WTC11 (cell line): Measurements from ENCODE around the gene ACBD3. TPM values are rescaled to one million over a fixed set of nuclear protein-coding genes. Genes with fewer than 3 reads are reported as not detected.

Source experiments
- ATAC-seq: fragments of 200-7000 bp; cut with Tn5 transposase; 2 replicates; pipeline ENCODE4 v1.10.0; 2021; ENCODE audit warnings: mild to moderate bottlenecking, moderate library complexity
- CTCF ChIA-PET: fragments of 300-600 bp; sonication (Branson Sonifier 250); formaldehyde crosslinking; loops from one replicate; lab custom pipeline; 2021; ENCODE audit warnings: antibody characterized with exemption; lab: Charles Lee
- POLR2A ChIA-PET: fragments of 350-600 bp; sonication (Branson Sonifier 250); formaldehyde crosslinking; loops from one replicate; lab custom pipeline; 2021; ENCODE audit warnings: antibody characterized with exemption; lab: Charles Lee
- DNase-seq: peaks from one replicate; pipeline ENCODE4 v3.0.0; 2021; ENCODE audit warnings: low spot score
- H3K27ac Mint-ChIP-seq: 2 replicates; pipeline ENCODE4 v1.8.0; 2021; ENCODE audit warnings: mixed read lengths
- H3K27me3 Mint-ChIP-seq: 2 replicates; pipeline ENCODE4 v1.8.0; 2021; ENCODE audit warnings: low read depth, mild to moderate bottlenecking, moderate library complexity, mixed read lengths
- H3K36me3 Mint-ChIP-seq: 2 replicates; pipeline ENCODE4 v1.8.0; 2021; ENCODE audit warnings: mixed read lengths
- H3K4me1 Mint-ChIP-seq: 2 replicates; pipeline ENCODE4 v1.8.0; 2022; ENCODE audit warnings: mixed read lengths
- H3K4me3 Mint-ChIP-seq: 2 replicates; pipeline ENCODE4 v1.8.0; 2021; ENCODE audit warnings: mild to moderate bottlenecking, moderate library complexity, mixed read lengths
- H3K9me3 Mint-ChIP-seq: 2 replicates; pipeline ENCODE4 v1.8.0; 2021; ENCODE audit warnings: mixed read lengths
- AFF4 ChIP-seq: sonication (generic); formaldehyde crosslinking; IDR thresholded peaks from 2 replicates; pipeline ENCODE4 v1.8.1; 2023; ENCODE audit warnings: mild to moderate bottlenecking, missing genetic modification reagents, borderline replicate concordance
- FOXJ3 ChIP-seq: sonication (generic); formaldehyde crosslinking; IDR thresholded peaks from 2 replicates; pipeline ENCODE4 v1.9.0; 2021; ENCODE audit warnings: missing genetic modification reagents, mild to moderate bottlenecking, borderline replicate concordance
- FOXK1 ChIP-seq: sonication (generic); formaldehyde crosslinking; IDR thresholded peaks from 2 replicates; pipeline ENCODE4 v1.8.0; 2022; ENCODE audit warnings: mild to moderate bottlenecking, moderate library complexity, missing genetic modification reagents
- FOXP1 ChIP-seq: sonication (generic); formaldehyde crosslinking; IDR thresholded peaks from 2 replicates; pipeline ENCODE4 v1.8.0; 2022; ENCODE audit warnings: missing genetic modification reagents, mild to moderate bottlenecking, moderate library complexity, borderline replicate concordance
- JAZF1 ChIP-seq: fragments of 250-450 bp; sonication (Bioruptor Pico); IDR thresholded peaks from 2 replicates; pipeline ENCODE4 v1.9.0; 2021; ENCODE audit warnings: moderate library complexity, mild to moderate bottlenecking, inconsistent platforms
- JUN ChIP-seq: sonication (generic); formaldehyde crosslinking; IDR thresholded peaks from 2 replicates; pipeline ENCODE4 v1.8.0; 2023; ENCODE audit warnings: mild to moderate bottlenecking, missing genetic modification reagents
- MAX ChIP-seq: sonication (generic); formaldehyde crosslinking; IDR thresholded peaks from 2 replicates; pipeline ENCODE4 v1.8.0; 2022; ENCODE audit warnings: mild to moderate bottlenecking, missing genetic modification reagents
- MYBL2 ChIP-seq: sonication (generic); formaldehyde crosslinking; IDR thresholded peaks from 2 replicates; pipeline ENCODE4 v1.8.1; 2023; ENCODE audit warnings: mild to moderate bottlenecking, moderate library complexity, missing genetic modification reagents
- NR1H2 ChIP-seq: sonication (generic); formaldehyde crosslinking; IDR thresholded peaks from 2 replicates; pipeline ENCODE4 v1.9.0; 2021; ENCODE audit warnings: mild to moderate bottlenecking, moderate library complexity, missing genetic modification reagents
- OVOL2 ChIP-seq: fragments of 250-450 bp; sonication (Bioruptor Pico); IDR thresholded peaks from 2 replicates; pipeline ENCODE4 v1.9.0; 2021; ENCODE audit warnings: mild to moderate bottlenecking, borderline replicate concordance
- USF2 ChIP-seq: sonication (generic); formaldehyde crosslinking; IDR thresholded peaks from 2 replicates; pipeline ENCODE4 v1.8.1; 2023; ENCODE audit warnings: mild to moderate bottlenecking, missing genetic modification reagents, moderate library complexity
- ZNF396 ChIP-seq: fragments of 250-450 bp; sonication (Bioruptor Pico); IDR thresholded peaks from 2 replicates; pipeline ENCODE4 v1.8.0; 2021; ENCODE audit warnings: mild to moderate bottlenecking, moderate library complexity, borderline replicate concordance
- total RNA-seq: library from RNA; stranded (reverse); gene quantifications from 3 replicates; pipeline ENCODE4 v1.2.3, GENCODE V29; 2021
- TF ChIP-seq, protein P1 (sequence below): sonication (generic); formaldehyde crosslinking; IDR thresholded peaks from 2 replicates; pipeline ENCODE4 v1.8.1; 2023; ENCODE audit warnings: mild to moderate bottlenecking, missing genetic modification reagents
- TF ChIP-seq, protein P2 (sequence below): sonication (generic); formaldehyde crosslinking; IDR thresholded peaks from 2 replicates; pipeline ENCODE4 v1.8.1; 2023; ENCODE audit warnings: mild to moderate bottlenecking, moderate library complexity, missing genetic modification reagents
- TF ChIP-seq, protein P3 (sequence below): fragments of 250-450 bp; sonication (Bioruptor Pico); IDR thresholded peaks from 2 replicates; pipeline ENCODE4 v1.9.0; 2021; ENCODE audit warnings: moderate library complexity, mild to moderate bottlenecking, inconsistent platforms, borderline replicate concordance
- TF ChIP-seq, protein P4 (sequence below): sonication (generic); formaldehyde crosslinking; IDR thresholded peaks from 2 replicates; pipeline ENCODE4 v1.8.0; 2022; ENCODE audit warnings: missing genetic modification reagents
- TF ChIP-seq, protein P5 (sequence below): sonication (generic); formaldehyde crosslinking; IDR thresholded peaks from 2 replicates; pipeline ENCODE4 v1.8.0; 2023; ENCODE audit warnings: mild to moderate bottlenecking, missing genetic modification reagents

Gene ACBD3
- total RNA-seq, 1 experiment from 2014 or later, result 38.9 TPM

DNA sequence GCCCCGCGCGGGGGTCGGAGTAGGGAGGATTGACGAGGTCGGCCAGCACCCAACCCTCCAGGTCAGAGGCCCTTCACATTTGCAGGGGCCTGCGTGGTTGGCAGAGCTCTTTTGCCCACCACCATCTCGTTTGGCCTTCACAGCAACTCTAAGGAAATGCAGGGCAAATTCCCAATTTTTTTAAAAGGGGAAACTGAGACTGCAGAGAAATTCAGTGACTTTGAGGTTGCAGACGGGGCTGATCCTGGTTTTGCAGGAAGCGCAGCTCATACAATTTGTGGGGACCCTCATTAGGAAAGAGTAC, 430 bp upstream of the ACBD3 start:
- no peak for DNase-seq
- POLR2A ChIA-PET, result no interaction called here
- H3K27me3 Mint-ChIP-seq, result no peaks in the 10 kb centered on the region
- H3K4me1 Mint-ChIP-seq, result peaks cover 23% of the 10 kb centered on the region
- CTCF ChIA-PET, result interaction anchor here (1.0 kb wide), 2 partner anchors 10 to 61 kb away, joined by 7 to 8 read pairs; no protein-coding TSS in a partner anchor
- H3K36me3 Mint-ChIP-seq, result peaks cover 7% of the 10 kb centered on the region
- TF ChIP-seq NR1H2 (CRISPR knock-in tag) (no peak), ZNF396 (CRISPR knock-in tag) (no peak), JAZF1 (CRISPR knock-in tag) (no peak), FOXP1 (CRISPR knock-in tag) (no peak), AFF4 (CRISPR knock-in tag) (no peak), MYBL2 (CRISPR knock-in tag) (no peak), USF2 (no peak), FOXK1 (CRISPR knock-in tag) (no peak), JUN (CRISPR knock-in tag) (no peak), FOXJ3 (no peak), OVOL2 (CRISPR knock-in tag) (no peak)
- TF ChIP-seq, protein P1, sequence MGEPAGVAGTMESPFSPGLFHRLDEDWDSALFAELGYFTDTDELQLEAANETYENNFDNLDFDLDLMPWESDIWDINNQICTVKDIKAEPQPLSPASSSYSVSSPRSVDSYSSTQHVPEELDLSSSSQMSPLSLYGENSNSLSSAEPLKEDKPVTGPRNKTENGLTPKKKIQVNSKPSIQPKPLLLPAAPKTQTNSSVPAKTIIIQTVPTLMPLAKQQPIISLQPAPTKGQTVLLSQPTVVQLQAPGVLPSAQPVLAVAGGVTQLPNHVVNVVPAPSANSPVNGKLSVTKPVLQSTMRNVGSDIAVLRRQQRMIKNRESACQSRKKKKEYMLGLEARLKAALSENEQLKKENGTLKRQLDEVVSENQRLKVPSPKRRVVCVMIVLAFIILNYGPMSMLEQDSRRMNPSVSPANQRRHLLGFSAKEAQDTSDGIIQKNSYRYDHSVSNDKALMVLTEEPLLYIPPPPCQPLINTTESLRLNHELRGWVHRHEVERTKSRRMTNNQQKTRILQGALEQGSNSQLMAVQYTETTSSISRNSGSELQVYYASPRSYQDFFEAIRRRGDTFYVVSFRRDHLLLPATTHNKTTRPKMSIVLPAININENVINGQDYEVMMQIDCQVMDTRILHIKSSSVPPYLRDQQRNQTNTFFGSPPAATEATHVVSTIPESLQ (CRISPR knock-in tag), result no peak
- TF ChIP-seq, protein P2, sequence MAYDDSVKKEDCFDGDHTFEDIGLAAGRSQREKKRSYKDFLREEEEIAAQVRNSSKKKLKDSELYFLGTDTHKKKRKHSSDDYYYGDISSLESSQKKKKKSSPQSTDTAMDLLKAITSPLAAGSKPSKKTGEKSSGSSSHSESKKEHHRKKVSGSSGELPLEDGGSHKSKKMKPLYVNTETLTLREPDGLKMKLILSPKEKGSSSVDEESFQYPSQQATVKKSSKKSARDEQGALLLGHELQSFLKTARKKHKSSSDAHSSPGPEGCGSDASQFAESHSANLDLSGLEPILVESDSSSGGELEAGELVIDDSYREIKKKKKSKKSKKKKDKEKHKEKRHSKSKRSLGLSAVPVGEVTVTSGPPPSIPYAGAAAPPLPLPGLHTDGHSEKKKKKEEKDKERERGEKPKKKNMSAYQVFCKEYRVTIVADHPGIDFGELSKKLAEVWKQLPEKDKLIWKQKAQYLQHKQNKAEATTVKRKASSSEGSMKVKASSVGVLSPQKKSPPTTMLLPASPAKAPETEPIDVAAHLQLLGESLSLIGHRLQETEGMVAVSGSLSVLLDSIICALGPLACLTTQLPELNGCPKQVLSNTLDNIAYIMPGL, result no peak
- ATAC-seq, result no peak
- no peaks in the 10 kb centered on the region for H3K9me3 Mint-ChIP-seq
- H3K27ac Mint-ChIP-seq, result peak overlapping the region; percentile 88
- H3K4me3 Mint-ChIP-seq, result peak overlapping the region; percentile 81

GRCh38 chr1:226185141-226186036, 1.2 kb downstream of the ACBD3 start:
- CTCF ChIA-PET, result interaction anchor here (0.5 to 7.0 kb wide), 6 partner anchors 12 to 306 kb away, joined by 3 to 40 read pairs (median 6); no protein-coding TSS in a partner anchor
- no peak for DNase-seq
- Mint-ChIP-seq H3K4me1 (peaks cover 23% of the 10 kb centered on the region), H3K9me3 (no peaks in the 10 kb centered on the region), H3K36me3 (peaks cover 11% of the 10 kb centered on the region), H3K27ac (peak overlapping the region; percentile 97), H3K27me3 (no peaks in the 10 kb centered on the region), H3K4me3 (peak overlapping the region; percentile 97)
- POLR2A ChIA-PET, result interaction anchor here (0.6 to 0.9 kb wide), 2 partner anchors 21 to 238 kb away, joined by 3 read pairs; no protein-coding TSS in a partner anchor
- ATAC-seq, result no peak
- TF ChIP-seq, protein P3, sequence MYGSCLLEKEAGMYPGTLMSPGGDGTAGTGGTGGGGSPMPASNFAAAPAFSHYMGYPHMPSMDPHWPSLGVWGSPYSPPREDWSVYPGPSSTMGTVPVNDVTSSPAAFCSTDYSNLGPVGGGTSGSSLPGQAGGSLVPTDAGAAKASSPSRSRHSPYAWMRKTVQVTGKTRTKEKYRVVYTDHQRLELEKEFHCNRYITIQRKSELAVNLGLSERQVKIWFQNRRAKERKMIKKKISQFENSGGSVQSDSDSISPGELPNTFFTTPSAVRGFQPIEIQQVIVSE, result no peak
- no peak for TF ChIP-seq JUN (CRISPR knock-in tag)
- TF ChIP-seq, protein P4, sequence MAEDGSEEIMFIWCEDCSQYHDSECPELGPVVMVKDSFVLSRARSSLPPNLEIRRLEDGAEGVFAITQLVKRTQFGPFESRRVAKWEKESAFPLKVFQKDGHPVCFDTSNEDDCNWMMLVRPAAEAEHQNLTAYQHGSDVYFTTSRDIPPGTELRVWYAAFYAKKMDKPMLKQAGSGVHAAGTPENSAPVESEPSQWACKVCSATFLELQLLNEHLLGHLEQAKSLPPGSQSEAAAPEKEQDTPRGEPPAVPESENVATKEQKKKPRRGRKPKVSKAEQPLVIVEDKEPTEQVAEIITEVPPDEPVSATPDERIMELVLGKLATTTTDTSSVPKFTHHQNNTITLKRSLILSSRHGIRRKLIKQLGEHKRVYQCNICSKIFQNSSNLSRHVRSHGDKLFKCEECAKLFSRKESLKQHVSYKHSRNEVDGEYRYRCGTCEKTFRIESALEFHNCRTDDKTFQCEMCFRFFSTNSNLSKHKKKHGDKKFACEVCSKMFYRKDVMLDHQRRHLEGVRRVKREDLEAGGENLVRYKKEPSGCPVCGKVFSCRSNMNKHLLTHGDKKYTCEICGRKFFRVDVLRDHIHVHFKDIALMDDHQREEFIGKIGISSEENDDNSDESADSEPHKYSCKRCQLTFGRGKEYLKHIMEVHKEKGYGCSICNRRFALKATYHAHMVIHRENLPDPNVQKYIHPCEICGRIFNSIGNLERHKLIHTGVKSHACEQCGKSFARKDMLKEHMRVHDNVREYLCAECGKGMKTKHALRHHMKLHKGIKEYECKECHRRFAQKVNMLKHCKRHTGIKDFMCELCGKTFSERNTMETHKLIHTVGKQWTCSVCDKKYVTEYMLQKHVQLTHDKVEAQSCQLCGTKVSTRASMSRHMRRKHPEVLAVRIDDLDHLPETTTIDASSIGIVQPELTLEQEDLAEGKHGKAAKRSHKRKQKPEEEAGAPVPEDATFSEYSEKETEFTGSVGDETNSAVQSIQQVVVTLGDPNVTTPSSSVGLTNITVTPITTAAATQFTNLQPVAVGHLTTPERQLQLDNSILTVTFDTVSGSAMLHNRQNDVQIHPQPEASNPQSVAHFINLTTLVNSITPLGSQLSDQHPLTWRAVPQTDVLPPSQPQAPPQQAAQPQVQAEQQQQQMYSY (CRISPR knock-in tag), result no peak
- no peak for TF ChIP-seq MAX (CRISPR knock-in tag)
- TF ChIP-seq, protein P5, sequence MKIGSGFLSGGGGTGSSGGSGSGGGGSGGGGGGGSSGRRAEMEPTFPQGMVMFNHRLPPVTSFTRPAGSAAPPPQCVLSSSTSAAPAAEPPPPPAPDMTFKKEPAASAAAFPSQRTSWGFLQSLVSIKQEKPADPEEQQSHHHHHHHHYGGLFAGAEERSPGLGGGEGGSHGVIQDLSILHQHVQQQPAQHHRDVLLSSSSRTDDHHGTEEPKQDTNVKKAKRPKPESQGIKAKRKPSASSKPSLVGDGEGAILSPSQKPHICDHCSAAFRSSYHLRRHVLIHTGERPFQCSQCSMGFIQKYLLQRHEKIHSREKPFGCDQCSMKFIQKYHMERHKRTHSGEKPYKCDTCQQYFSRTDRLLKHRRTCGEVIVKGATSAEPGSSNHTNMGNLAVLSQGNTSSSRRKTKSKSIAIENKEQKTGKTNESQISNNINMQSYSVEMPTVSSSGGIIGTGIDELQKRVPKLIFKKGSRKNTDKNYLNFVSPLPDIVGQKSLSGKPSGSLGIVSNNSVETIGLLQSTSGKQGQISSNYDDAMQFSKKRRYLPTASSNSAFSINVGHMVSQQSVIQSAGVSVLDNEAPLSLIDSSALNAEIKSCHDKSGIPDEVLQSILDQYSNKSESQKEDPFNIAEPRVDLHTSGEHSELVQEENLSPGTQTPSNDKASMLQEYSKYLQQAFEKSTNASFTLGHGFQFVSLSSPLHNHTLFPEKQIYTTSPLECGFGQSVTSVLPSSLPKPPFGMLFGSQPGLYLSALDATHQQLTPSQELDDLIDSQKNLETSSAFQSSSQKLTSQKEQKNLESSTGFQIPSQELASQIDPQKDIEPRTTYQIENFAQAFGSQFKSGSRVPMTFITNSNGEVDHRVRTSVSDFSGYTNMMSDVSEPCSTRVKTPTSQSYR (CRISPR knock-in tag), result no peak
